Choroid plexus epithelial cell (primary cell): ENCODE measurements around the gene KCNJ2.

Source experiments
- DNase-seq: peaks from one replicate; pipeline ENCODE4 v3.0.0-alpha.2; 2010; ENCODE audit warnings: low read depth
- H3K4me3 ChIP-seq: 2 replicates; pipeline ENCODE4 v1.5.1; 2011; ENCODE audit warnings: low read depth, mild to moderate bottlenecking, control low read depth, low read length, moderate library complexity
- TF ChIP-seq, protein P1 (sequence below): conservative IDR thresholded peaks from 2 replicates; pipeline ENCODE4 v1.5.1; 2011; ENCODE audit warnings: low read depth, mild to moderate bottlenecking, control low read depth, inconsistent platforms, low read length, moderate library complexity

KCNJ2 gene

DNA sequence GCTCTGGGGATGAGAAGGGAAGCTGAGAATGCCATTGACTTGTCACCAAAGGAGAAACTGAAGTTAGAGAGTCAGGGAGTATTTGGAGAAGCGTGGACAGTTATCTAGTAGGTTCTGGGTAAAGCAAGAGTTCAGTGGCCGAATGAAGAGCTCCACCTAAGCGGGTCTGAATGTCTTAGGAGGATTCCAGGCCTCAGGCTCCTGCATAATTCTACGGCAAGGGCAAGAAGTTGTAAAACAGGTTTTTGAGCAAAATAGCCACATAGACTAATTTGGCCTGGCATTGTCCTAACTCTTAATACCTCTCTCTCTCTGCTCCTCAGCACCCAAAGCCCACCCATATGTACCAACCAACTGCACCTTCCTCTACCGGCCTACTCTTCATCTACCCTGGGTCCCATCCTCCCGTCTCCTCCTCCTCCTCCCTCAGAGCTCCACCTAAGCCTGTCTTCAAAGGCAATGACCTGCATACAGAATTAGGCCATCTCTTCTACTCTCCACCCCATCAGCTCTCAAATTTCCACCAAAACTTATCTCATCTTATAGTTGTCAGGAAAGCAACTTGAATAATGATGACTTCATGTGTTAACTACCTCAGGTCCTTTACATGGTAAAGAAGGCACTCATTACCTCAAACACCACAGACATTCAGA, 42.0 kb upstream of the KCNJ2 start:
- no peak overlapping the region for H3K4me3 ChIP-seq
- no peak for DNase-seq
- TF ChIP-seq, protein P1, sequence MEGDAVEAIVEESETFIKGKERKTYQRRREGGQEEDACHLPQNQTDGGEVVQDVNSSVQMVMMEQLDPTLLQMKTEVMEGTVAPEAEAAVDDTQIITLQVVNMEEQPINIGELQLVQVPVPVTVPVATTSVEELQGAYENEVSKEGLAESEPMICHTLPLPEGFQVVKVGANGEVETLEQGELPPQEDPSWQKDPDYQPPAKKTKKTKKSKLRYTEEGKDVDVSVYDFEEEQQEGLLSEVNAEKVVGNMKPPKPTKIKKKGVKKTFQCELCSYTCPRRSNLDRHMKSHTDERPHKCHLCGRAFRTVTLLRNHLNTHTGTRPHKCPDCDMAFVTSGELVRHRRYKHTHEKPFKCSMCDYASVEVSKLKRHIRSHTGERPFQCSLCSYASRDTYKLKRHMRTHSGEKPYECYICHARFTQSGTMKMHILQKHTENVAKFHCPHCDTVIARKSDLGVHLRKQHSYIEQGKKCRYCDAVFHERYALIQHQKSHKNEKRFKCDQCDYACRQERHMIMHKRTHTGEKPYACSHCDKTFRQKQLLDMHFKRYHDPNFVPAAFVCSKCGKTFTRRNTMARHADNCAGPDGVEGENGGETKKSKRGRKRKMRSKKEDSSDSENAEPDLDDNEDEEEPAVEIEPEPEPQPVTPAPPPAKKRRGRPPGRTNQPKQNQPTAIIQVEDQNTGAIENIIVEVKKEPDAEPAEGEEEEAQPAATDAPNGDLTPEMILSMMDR: no peak

DNA sequence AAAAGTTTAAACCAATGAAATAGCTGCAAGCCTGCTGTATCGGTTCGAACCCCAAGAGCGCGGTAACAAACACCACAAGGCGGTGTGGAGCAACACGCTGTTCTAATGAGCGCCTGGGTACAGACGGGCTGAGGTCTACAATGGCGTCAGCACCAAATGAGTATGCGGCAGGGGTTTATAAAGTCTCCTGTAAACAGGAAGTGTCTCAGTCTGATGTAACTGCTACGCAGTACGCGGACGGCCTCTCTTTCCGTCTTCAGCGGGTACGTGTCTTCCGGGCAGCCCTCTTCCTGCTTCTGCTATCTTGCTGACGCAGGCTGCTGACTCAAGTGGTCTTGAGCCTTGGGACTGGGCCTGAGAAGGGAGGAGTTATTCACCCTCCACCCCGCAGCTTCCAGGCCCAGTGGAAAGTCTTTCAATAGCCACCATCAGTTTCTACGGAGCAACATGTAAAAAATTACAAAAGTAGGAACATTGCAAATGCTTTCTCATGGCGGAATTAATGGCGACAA, 40.5 kb upstream of the KCNJ2 start:
- no peak for DNase-seq
- H3K4me3 ChIP-seq: no peak overlapping the region
- TF ChIP-seq, protein P1: no peak

DNA sequence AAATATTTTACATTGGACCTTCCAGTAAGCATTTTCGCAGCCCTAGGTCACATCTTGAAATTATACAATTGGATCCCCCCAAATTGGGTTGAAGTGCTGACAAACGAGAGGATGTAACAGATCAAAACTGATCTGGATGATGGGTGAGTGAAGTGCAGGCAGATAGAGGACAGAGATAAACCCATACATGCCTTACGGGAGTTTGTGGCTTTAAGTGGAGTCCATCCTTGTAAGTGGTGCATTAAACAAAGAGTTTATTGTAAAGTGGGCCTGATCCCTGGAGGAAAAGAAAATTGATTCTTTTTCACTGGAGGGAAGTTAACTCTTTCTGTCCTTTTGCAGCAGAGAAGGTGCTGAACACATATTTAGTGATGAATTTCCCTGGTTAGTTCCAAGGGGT, 39.0 kb upstream of the KCNJ2 start:
- no peak for DNase-seq
- TF ChIP-seq, protein P1: no peak
- no peak overlapping the region for H3K4me3 ChIP-seq

DNA sequence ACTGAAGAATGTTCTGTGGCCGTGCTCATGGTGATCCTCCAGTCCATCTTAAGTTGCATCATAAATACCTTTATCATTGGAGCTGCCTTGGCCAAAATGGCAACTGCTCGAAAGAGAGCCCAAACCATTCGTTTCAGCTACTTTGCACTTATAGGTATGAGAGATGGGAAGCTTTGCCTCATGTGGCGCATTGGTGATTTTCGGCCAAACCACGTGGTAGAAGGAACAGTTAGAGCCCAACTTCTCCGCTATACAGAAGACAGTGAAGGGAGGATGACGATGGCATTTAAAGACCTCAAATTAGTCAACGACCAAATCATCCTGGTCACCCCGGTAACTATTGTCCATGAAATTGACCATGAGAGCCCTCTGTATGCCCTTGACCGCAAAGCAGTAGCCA, 36.8 kb upstream of the KCNJ2 start:
- H3K4me3 ChIP-seq: no peak overlapping the region
- DNase-seq: no peak
- TF ChIP-seq, protein P1: no peak

DNA sequence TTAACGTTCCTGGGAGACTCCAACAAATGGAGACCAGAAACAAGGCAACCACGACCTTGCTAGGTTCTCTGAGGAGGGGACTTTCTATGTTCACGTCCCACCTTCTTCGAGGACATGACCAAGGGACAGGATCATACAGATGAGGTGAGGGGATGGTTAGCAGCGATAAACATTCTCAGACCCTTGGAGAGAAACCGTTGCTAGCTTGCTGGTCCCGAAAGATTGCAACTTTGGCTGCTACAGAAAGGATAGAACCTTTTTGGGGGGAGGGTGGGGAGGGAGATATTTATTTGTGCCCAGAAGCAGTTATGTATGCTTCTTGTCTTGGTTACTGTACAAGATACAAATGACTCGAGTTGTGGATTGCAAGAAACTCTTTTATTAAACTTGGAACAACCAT, 35.3 kb upstream of the KCNJ2 start:
- TF ChIP-seq, protein P1: no peak
- DNase-seq: no peak
- H3K4me3 ChIP-seq: no peak overlapping the region

DNA sequence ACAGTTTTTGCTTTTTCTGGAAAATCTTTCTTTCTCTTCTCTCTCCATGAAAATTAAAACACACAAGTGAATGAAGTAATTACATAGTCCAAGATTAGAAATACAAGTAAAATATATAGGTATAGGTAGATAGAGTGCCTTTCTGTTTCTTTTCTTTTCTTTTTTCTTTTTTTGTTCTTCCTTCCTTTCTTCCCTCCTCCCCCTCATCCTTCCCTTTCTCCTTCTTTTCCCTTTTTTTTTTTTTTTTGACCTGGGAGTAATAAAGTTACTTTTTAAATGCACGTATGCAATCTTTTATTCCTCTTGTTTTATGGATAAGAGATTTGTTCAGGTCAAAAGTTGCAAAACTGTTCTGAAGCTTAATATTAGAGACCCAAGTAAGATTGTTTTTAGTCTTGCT, 34.6 kb upstream of the KCNJ2 start:
- no peak overlapping the region for H3K4me3 ChIP-seq
- TF ChIP-seq, protein P1: no peak
- no peak for DNase-seq

DNA sequence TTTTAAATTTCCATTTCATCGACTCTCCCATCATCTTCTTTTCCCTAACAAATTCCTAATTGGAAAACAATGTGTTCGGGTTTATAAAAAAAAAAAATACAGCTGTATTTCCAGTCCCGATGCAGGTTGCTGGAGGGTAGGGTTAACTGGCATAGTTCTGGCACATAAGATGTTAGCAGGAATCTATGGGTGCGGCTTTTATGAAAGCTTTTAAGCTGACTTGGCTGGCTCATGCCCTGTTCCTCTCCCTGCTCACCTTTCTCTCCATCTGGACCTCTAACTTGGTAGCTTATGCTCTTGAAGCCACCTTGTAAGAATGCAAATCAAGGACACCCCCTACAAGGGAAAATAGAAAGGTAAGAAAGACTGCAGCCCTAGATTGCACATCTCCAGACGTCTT, 33.2 kb upstream of the KCNJ2 start:
- TF ChIP-seq, protein P1: no peak
- H3K4me3 ChIP-seq: no peak overlapping the region
- DNase-seq: no peak
